HCT116 (cell line): Measurements from ENCODE around the gene WWTR1. TPM values are rescaled to one million over a fixed set of nuclear protein-coding genes. Genes with fewer than 3 reads are reported as not detected.

Source experiments
- ATAC-seq: fragments of 200-7000 bp; cut with Tn5 transposase; 2 replicates; pipeline ENCODE4 v1.9.1; 2020; ENCODE audit warnings: mild to moderate bottlenecking, moderate library complexity
- BruUV-seq: library from RNA; stranded (reverse); fragments of 400-500 nt; replicated peaks from 2 replicates; lab custom pipeline; 2021; lab: Mats Ljungman, UMichigan
- CTCF ChIA-PET: fragments of 300-600 bp; sonication (Branson Sonifier 250); formaldehyde crosslinking; loops from one replicate; lab custom pipeline; 2021; ENCODE audit warnings: antibody characterized with exemption; lab: Charles Lee
- POLR2A ChIA-PET: fragments of 300-600, 350-600 bp; sonication (Branson Sonifier 250); formaldehyde crosslinking; loops from one replicate; lab custom pipeline; 2021; ENCODE audit warnings: antibody characterized with exemption; lab: Charles Lee
- RAD21 ChIA-PET, 2 experiments: fragments of 300-600 bp; sonication (Branson Sonifier 250); formaldehyde crosslinking; loops; one replicate each; lab custom pipeline; 2023; ENCODE audit warnings: low total read pairs in 2 of 2; ENCODE audit not compliant: uncharacterized antibody in 2 of 2, unreplicated experiment in 2 of 2, low non-redundant PET in 1 of 2; lab: Charles Lee
- DNase-seq: peaks from one replicate; pipeline ENCODE4 v3.0.0-alpha.2; 2010; ENCODE audit warnings: low read depth, low spot score
- H2AFZ ChIP-seq: fragments of 200-600 bp; shearing (Covaris generic), sonication (generic); 2 replicates; pipeline ENCODE4 v1.6.1; 2017; ENCODE audit warnings: low read depth, mixed run types, mixed read lengths, antibody characterized with exemption, low read length; ENCODE audit not compliant: poor library complexity, severe bottlenecking
- H3K27ac ChIP-seq: 2 replicates; pipeline ENCODE4 v1.5.1; 2012; ENCODE audit warnings: low read depth, low read length
- H3K27me3 ChIP-seq: fragments of 200-600 bp; sonication (generic); 2 replicates; pipeline ENCODE4 v1.6.1; 2016; ENCODE audit warnings: mixed run types, low read length, mixed read lengths; ENCODE audit not compliant: insufficient read depth
- H3K36me3 ChIP-seq, 2 experiments: fragments of 200-500 bp in 1 of 2; fragments of 200-600 bp in 1 of 2; sonication (Bioruptor generic) in 1 of 2; sonication (generic) in 1 of 2; 2 replicates each; pipeline versions ENCODE4 v1.5.1 to v1.6.1; 2014 to 2016; ENCODE audit warnings: low read length in 2 of 2, inconsistent platforms in 1 of 2, mixed read lengths in 1 of 2, mixed run types in 1 of 2; ENCODE audit not compliant: insufficient read depth in 2 of 2, control insufficient read depth in 1 of 2
- H3K4me1 ChIP-seq, 2 experiments: fragments of 200-600 bp in 1 of 2; sonication (generic) in 1 of 2; 2 replicates each; pipeline versions ENCODE4 v1.5.1 to v1.6.1; 2012 to 2017; ENCODE audit warnings: low read length in 2 of 2, inconsistent platforms in 1 of 2, mild to moderate bottlenecking in 1 of 2, mixed read lengths in 1 of 2, mixed run types in 1 of 2, moderate library complexity in 1 of 2; ENCODE audit not compliant: insufficient read depth in 2 of 2, control insufficient read depth in 1 of 2
- H3K4me2 ChIP-seq: fragments of 200-600 bp; sonication (generic); 2 replicates; pipeline ENCODE4 v1.6.1; 2017; ENCODE audit warnings: mixed run types, low read length, mixed read lengths
- H3K4me3 ChIP-seq, 2 experiments: fragments of 200-600 bp in 1 of 2; sonication (generic) in 1 of 2; replicated peaks in 1 of 2; 2 replicates each; pipeline ENCODE4 v1.5.1; 2011 to 2016; ENCODE audit warnings: low read length in 2 of 2, control low read depth in 1 of 2, low read depth in 1 of 2, mild to moderate bottlenecking in 1 of 2, mixed read lengths in 1 of 2, mixed run types in 1 of 2
- H3K79me2 ChIP-seq: fragments of 200-600 bp; sonication (generic); 2 replicates; pipeline ENCODE4 v1.6.1; 2017; ENCODE audit warnings: mild to moderate bottlenecking, mixed run types, low read length, moderate library complexity, mixed read lengths; ENCODE audit not compliant: insufficient read depth
- H3K9ac ChIP-seq: fragments of 200-600 bp; sonication (generic); 2 replicates; pipeline ENCODE4 v1.6.1; 2016; ENCODE audit warnings: low read length, mixed read lengths
- H3K9me2 ChIP-seq: fragments of 200-600 bp; sonication (generic), shearing (Covaris generic); 2 replicates; pipeline ENCODE4 v1.6.1; 2017; ENCODE audit warnings: mixed run types, mild to moderate bottlenecking, moderate library complexity; ENCODE audit not compliant: insufficient read depth
- H3K9me3 ChIP-seq, 2 experiments: fragments of 200-500 bp in 1 of 2; fragments of 200-600 bp in 1 of 2; sonication (Bioruptor generic) in 1 of 2; sonication (generic) in 1 of 2; 2 replicates each; pipeline ENCODE4 v1.6.1; 2014 to 2017; ENCODE audit warnings: low read length in 2 of 2, mixed read lengths in 2 of 2, inconsistent platforms in 1 of 2, low read depth in 1 of 2, mild to moderate bottlenecking in 1 of 2, mixed run types in 1 of 2, moderate library complexity in 1 of 2; ENCODE audit not compliant: control insufficient read depth in 1 of 2, insufficient read depth in 1 of 2
- H4K20me1 ChIP-seq: fragments of 200-600 bp; sonication (generic), shearing (Covaris generic); 2 replicates; pipeline ENCODE4 v1.6.1; 2017; ENCODE audit warnings: mixed run types, mild to moderate bottlenecking, moderate library complexity; ENCODE audit not compliant: insufficient read depth
- ATF3 ChIP-seq: IDR thresholded peaks from 2 replicates; pipeline ENCODE4 v1.6.1; 2012
- CBX3 ChIP-seq: IDR thresholded peaks from 2 replicates; pipeline ENCODE4 v1.6.1; 2012; ENCODE audit warnings: low read depth
- CEBPB ChIP-seq: IDR thresholded peaks from 2 replicates; pipeline ENCODE4 v1.6.1; 2012; ENCODE audit warnings: low read depth
- EGR1 ChIP-seq: IDR thresholded peaks from 2 replicates; pipeline ENCODE4 v1.6.1; 2012; ENCODE audit warnings: low read depth
- ELF1 ChIP-seq: IDR thresholded peaks from 2 replicates; pipeline ENCODE4 v1.6.1; 2012; ENCODE audit warnings: low read depth, borderline replicate concordance
- EZH2phosphoT487 ChIP-seq: fragments of 200-600 bp; IDR thresholded peaks from 2 replicates; pipeline ENCODE4 v1.6.1; 2018; ENCODE audit warnings: antibody characterized with exemption, borderline replicate concordance
- FOSL1 ChIP-seq: IDR thresholded peaks from 2 replicates; pipeline ENCODE4 v1.6.1; 2012; ENCODE audit warnings: low read depth
- POLR2A ChIP-seq: IDR thresholded peaks from 2 replicates; pipeline ENCODE4 v1.7.0; 2011; ENCODE audit warnings: borderline replicate concordance; ENCODE audit not compliant: insufficient read depth, insufficient read length; ENCODE audit errors: extremely low read depth
- POLR2AphosphoS5 ChIP-seq: IDR thresholded peaks from 2 replicates; pipeline ENCODE4 v1.6.1; 2011; ENCODE audit warnings: mild to moderate bottlenecking, low read depth, low read length, moderate library complexity
- SIN3A ChIP-seq: IDR thresholded peaks from 2 replicates; pipeline ENCODE4 v1.6.1; 2012; ENCODE audit warnings: low read depth
- SP1 ChIP-seq: IDR thresholded peaks from 2 replicates; pipeline ENCODE4 v1.6.1; 2012; ENCODE audit warnings: low read depth
- SRF ChIP-seq: IDR thresholded peaks from 2 replicates; pipeline ENCODE4 v1.6.1; 2012; ENCODE audit warnings: low read depth
- TCF7L2 ChIP-seq: IDR thresholded peaks from 2 replicates; pipeline ENCODE4 v1.7.0; 2011; ENCODE audit warnings: borderline replicate concordance, inconsistent platforms; ENCODE audit not compliant: insufficient read depth, insufficient read length; ENCODE audit errors: extremely low read depth
- YY1 ChIP-seq: IDR thresholded peaks from 2 replicates; pipeline ENCODE4 v1.6.1; 2011; ENCODE audit warnings: low read length, low read depth, moderate library complexity, mild to moderate bottlenecking; ENCODE audit not compliant: insufficient replicate concordance; ENCODE audit errors: extremely low read depth
- ZBTB33 ChIP-seq: IDR thresholded peaks from 2 replicates; pipeline ENCODE4 v1.6.1; 2011; ENCODE audit warnings: mild to moderate bottlenecking, low read length, moderate library complexity; ENCODE audit not compliant: insufficient replicate concordance; ENCODE audit errors: extremely low read depth
- ZNF274 ChIP-seq: fragments of 200-500 bp; sonication (Bioruptor generic); IDR thresholded peaks from 2 replicates; pipeline ENCODE4 v1.6.1; 2014; ENCODE audit warnings: mild to moderate bottlenecking, low read depth, low read length, inconsistent platforms
- intact Hi-C: fragments of 100-400 bp; cut with micrococcal nuclease; formaldehyde crosslinking; loops from 2 replicates; pipeline ENCODE4 v1.10.0; 2022
- total RNA-seq: library from RNA; stranded (reverse); gene quantifications from one replicate; pipeline ENCODE4 v1.2.1, GENCODE V29; 2021; ENCODE audit not compliant: unreplicated experiment

The WWTR1 gene
- total RNA-seq, 1 experiment from 2014 or later, result 46.9 TPM

- Histone ChIP-seq H3K4me1 (peaks cover 3 to 30% of the 10 kb centered on the region in 2 experiments; a peak in 3 of 4 replicates), H3K4me3 (no peak overlapping the region), H2AFZ (no peak overlapping the region), H3K27me3 (no peaks in the 10 kb centered on the region), H3K4me2 (no peak overlapping the region), H3K36me3 (no peaks in the 10 kb centered on the region), H3K79me2 (no peaks in the 10 kb centered on the region), H3K9me2 (no peaks in the 10 kb centered on the region), H3K27ac (no peak overlapping the region), H3K9me3 (no peaks in the 10 kb centered on the region), H4K20me1 (no peaks in the 10 kb centered on the region), H3K9ac (no peak overlapping the region)
- no TSS peak for BruUV-seq
- no peak for ATAC-seq
- TF ChIP-seq CEBPB (no peak), POLR2A (no peak), ELF1 (no peak), ZBTB33 (no peak), FOSL1 (no peak), EZH2phosphoT487 (no peak)
- RAD21 ChIA-PET, result no interaction called here
- POLR2A ChIA-PET, result no interaction called here
- intact Hi-C loops, result no loop called here
- DNase-seq, result no peak
- CTCF ChIA-PET, result no interaction called here
Observed at GRCh38 chr3:149476225-149476624, 181.6 kb downstream of the WWTR1 start.

DNA sequence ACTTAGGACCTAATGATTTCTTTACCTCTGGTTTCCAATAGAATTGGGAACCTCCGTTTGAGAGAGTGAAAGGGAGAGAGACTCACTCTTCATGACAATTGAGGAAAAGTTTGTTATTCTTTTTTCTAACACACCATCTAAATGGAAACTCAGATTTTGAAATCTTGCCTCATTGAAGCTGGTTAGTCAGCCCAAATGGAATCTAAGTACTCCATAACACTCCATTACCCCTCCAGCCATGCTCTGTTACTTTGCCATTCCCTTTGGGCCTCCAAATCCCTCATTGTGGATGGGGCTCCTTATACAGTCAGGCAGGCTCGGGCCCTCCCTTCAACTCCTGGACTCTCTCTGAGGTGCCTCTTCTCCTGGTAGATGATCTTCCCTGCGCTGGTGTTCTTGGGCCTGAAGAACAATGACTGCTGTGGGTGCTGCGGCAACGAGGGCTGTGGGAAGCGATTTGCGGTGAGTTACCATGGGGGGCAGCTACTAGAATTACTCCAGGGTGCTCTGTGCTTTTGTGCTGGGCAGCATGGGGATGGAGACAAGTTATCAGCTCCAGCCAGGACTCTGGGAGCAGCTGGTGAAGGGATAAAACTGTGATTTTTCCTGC lies 182.3 kb downstream of the WWTR1 start:
- intact Hi-C loops, result no loop called here
- ATAC-seq, result no peak
- CTCF ChIA-PET, result no interaction called here
- TF ChIP-seq SIN3A, result no peak
- TF ChIP-seq TCF7L2, result no peak
- no peak for TF ChIP-seq ELF1
- no peak for TF ChIP-seq POLR2AphosphoS5
- TF ChIP-seq SRF, result no peak
- no peak for TF ChIP-seq CBX3
- no peak for TF ChIP-seq ZNF274
- no peak for TF ChIP-seq EGR1
- no peak for TF ChIP-seq ZBTB33
- no peak for TF ChIP-seq YY1
- TF ChIP-seq SP1, result no peak
- TF ChIP-seq ATF3, result no peak

More for the DNA sequence above, 182.3 kb downstream of the WWTR1 start:
- peaks cover 3 to 30% of the 10 kb centered on the region in 2 experiments; a peak in 3 of 4 replicates for H3K4me1 ChIP-seq
- no peaks in the 10 kb centered on the region for H3K9me3 ChIP-seq
- no peaks in the 10 kb centered on the region for H3K79me2 ChIP-seq
- RAD21 ChIA-PET, result no interaction called here
- no peaks in the 10 kb centered on the region for H3K27me3 ChIP-seq
- H4K20me1 ChIP-seq, result no peaks in the 10 kb centered on the region
- no peak overlapping the region for H3K4me3 ChIP-seq
- H2AFZ ChIP-seq, result no peak overlapping the region
- BruUV-seq, result no TSS peak
- H3K27ac ChIP-seq, result no peak overlapping the region
- POLR2A ChIA-PET, result no interaction called here
- no peak overlapping the region for H3K9ac ChIP-seq
- no peak overlapping the region for H3K4me2 ChIP-seq
- no peaks in the 10 kb centered on the region for H3K36me3 ChIP-seq
- DNase-seq, result no peak
- H3K9me2 ChIP-seq, result no peaks in the 10 kb centered on the region
